HEK293 (cell line): Measurements from ENCODE around the gene PLEKHA6.
A peak's percentile ranks its signal among the peaks of the same experiment; 100 is the strongest.

ENCODE experiments used
- CTCF ChIA-PET: fragments of 350-600 bp; formaldehyde crosslinking; extraction: SDS; loops from one replicate; lab custom pipeline; 2021; ENCODE audit warnings: antibody characterized with exemption; lab: Yijun Ruan, JAX
- POLR2A ChIA-PET: fragments of 300-600 bp; formaldehyde crosslinking; extraction: SDS; loops from one replicate; lab custom pipeline; 2020; ENCODE audit warnings: antibody characterized with exemption, inconsistent platforms; lab: Yijun Ruan, JAX
- H3K27ac ChIP-seq: fragments of 200-500 bp; sonication (Bioruptor generic); 2 replicates; pipeline ENCODE4 v1.5.1; 2014; ENCODE audit warnings: low read depth, low read length, control low read depth, inconsistent platforms; ENCODE audit errors: extremely low read depth
- H3K36me3 ChIP-seq, 2 experiments: fragments of 200-500 bp in 1 of 2; sonication (Bioruptor generic) in 1 of 2; 1 replicate in 1 of 2; 2 replicates in 1 of 2; pipeline ENCODE4 v1.5.1; 2014 to 2017; ENCODE audit warnings: inconsistent platforms in 2 of 2, low read length in 2 of 2; ENCODE audit not compliant: control insufficient read depth in 2 of 2, insufficient read depth in 1 of 2
- H3K4me1 ChIP-seq: fragments of 200-500 bp; sonication (Bioruptor generic); 2 replicates; pipeline ENCODE4 v1.5.1; 2014; ENCODE audit warnings: mild to moderate bottlenecking, low read length, inconsistent platforms; ENCODE audit not compliant: control insufficient read depth, insufficient read depth
- H3K4me3 ChIP-seq: 2 replicates; pipeline ENCODE4 v1.5.1; 2011; ENCODE audit warnings: low read depth, mild to moderate bottlenecking, control low read depth, low read length, moderate library complexity
- H3K9me3 ChIP-seq: fragments of 200-500 bp; sonication (Bioruptor generic); 2 replicates; pipeline ENCODE4 v1.5.1; 2014; ENCODE audit warnings: low read depth, low read length, inconsistent platforms; ENCODE audit not compliant: control insufficient read depth, insufficient read depth
- ATF2 ChIP-seq: fragments of 450-650 bp; formaldehyde crosslinking; IDR thresholded peaks from 2 replicates; pipeline ENCODE4 v1.5.1; 2016; ENCODE audit warnings: missing biosample characterization, missing genetic modification characterization, low read depth
- HOXC10 ChIP-seq: sonication (generic); formaldehyde crosslinking; IDR thresholded peaks from 2 replicates; pipeline ENCODE4 v1.8.1; 2023; ENCODE audit warnings: mild to moderate bottlenecking, missing genetic modification reagents
- KLF10 ChIP-seq: fragments of 450-650 bp; IDR thresholded peaks from 2 replicates; pipeline ENCODE4 v1.5.1; 2018; ENCODE audit warnings: missing biosample characterization, mild to moderate bottlenecking, missing genetic modification characterization
- MEIS1 ChIP-seq: sonication (generic); formaldehyde crosslinking; IDR thresholded peaks from 2 replicates; pipeline ENCODE4 v1.8.1; 2022; ENCODE audit warnings: missing genetic modification reagents, mild to moderate bottlenecking, borderline replicate concordance
- SCRT1 ChIP-seq: fragments of 450-650 bp; formaldehyde crosslinking; IDR thresholded peaks from 2 replicates; pipeline ENCODE4 v1.5.1; 2016; ENCODE audit warnings: missing biosample characterization, missing genetic modification characterization, borderline replicate concordance
- SCRT2 ChIP-seq: fragments of 450-650 bp; formaldehyde crosslinking; IDR thresholded peaks from 2 replicates; pipeline ENCODE4 v1.5.1; 2016; ENCODE audit warnings: missing biosample characterization, missing genetic modification characterization
- SP7 ChIP-seq: fragments of 450-650 bp; formaldehyde crosslinking; IDR thresholded peaks from 2 replicates; pipeline ENCODE4 v1.5.1; 2016; ENCODE audit warnings: missing biosample characterization, missing genetic modification characterization
- YY2 ChIP-seq: fragments of 450-650 bp; formaldehyde crosslinking; IDR thresholded peaks from 2 replicates; pipeline ENCODE4 v1.5.1; 2016; ENCODE audit warnings: missing biosample characterization, missing genetic modification characterization
- ZFP3 ChIP-seq: fragments of 450-650 bp; formaldehyde crosslinking; IDR thresholded peaks from 2 replicates; pipeline ENCODE4 v1.5.1; 2016; ENCODE audit warnings: low read depth, missing biosample characterization, missing genetic modification characterization
- ZIC2 ChIP-seq: fragments of 450-650 bp; formaldehyde crosslinking; IDR thresholded peaks from 2 replicates; pipeline ENCODE4 v1.5.1; 2016; ENCODE audit warnings: missing biosample characterization, missing genetic modification characterization
- ZNF184 ChIP-seq: fragments of 450-650 bp; IDR thresholded peaks from 2 replicates; pipeline ENCODE4 v1.5.1; 2018; ENCODE audit warnings: missing biosample characterization, mild to moderate bottlenecking, missing genetic modification characterization
- ZNF280C ChIP-seq: fragments of 450-650 bp; formaldehyde crosslinking; IDR thresholded peaks from 2 replicates; pipeline ENCODE4 v1.5.1; 2016; ENCODE audit warnings: missing biosample characterization, missing genetic modification characterization
- ZNF324 ChIP-seq: fragments of 450-650 bp; formaldehyde crosslinking; IDR thresholded peaks from 2 replicates; pipeline ENCODE4 v1.5.1; 2016; ENCODE audit warnings: missing biosample characterization, missing genetic modification characterization
- ZNF341 ChIP-seq: fragments of 450-650 bp; formaldehyde crosslinking; IDR thresholded peaks from 2 replicates; pipeline ENCODE4; 2016; ENCODE audit warnings: low read depth, missing biosample characterization, missing genetic modification characterization
- ZNF350 ChIP-seq: fragments of 450-650 bp; formaldehyde crosslinking; IDR thresholded peaks from 2 replicates; pipeline ENCODE4 v1.5.0; 2017; ENCODE audit warnings: missing biosample characterization, mild to moderate bottlenecking, missing genetic modification characterization
- ZNF404 ChIP-seq: fragments of 450-650 bp; formaldehyde crosslinking; IDR thresholded peaks from 2 replicates; pipeline ENCODE4 v1.5.1; 2017; ENCODE audit warnings: missing biosample characterization, missing genetic modification characterization
- ZNF513 ChIP-seq: fragments of 450-650 bp; IDR thresholded peaks from 2 replicates; pipeline ENCODE4 v1.5.1; 2018; ENCODE audit warnings: missing biosample characterization, missing genetic modification characterization
- ZNF548 ChIP-seq: fragments of 450-650 bp; formaldehyde crosslinking; IDR thresholded peaks from 2 replicates; pipeline ENCODE4 v1.5.1; 2016; ENCODE audit warnings: missing biosample characterization, missing genetic modification characterization
- ZNF585B ChIP-seq: fragments of 450-650 bp; formaldehyde crosslinking; IDR thresholded peaks from 2 replicates; pipeline ENCODE4 v1.5.1; 2016; ENCODE audit warnings: missing biosample characterization, missing genetic modification characterization
- ZNF610 ChIP-seq: fragments of 450-650 bp; formaldehyde crosslinking; IDR thresholded peaks from 2 replicates; pipeline ENCODE4 v1.5.1; 2016; ENCODE audit warnings: missing biosample characterization, missing genetic modification characterization, borderline replicate concordance
- ZNF677 ChIP-seq: fragments of 450-650 bp; IDR thresholded peaks from 2 replicates; pipeline ENCODE4 v1.5.0; 2018; ENCODE audit warnings: missing biosample characterization, mild to moderate bottlenecking, missing genetic modification characterization, moderate library complexity
- ZNF785 ChIP-seq: fragments of 450-650 bp; formaldehyde crosslinking; IDR thresholded peaks from 2 replicates; pipeline ENCODE4 v1.5.1; 2016; ENCODE audit warnings: missing biosample characterization, missing genetic modification characterization
- ZSCAN23 ChIP-seq: fragments of 450-650 bp; formaldehyde crosslinking; IDR thresholded peaks from 2 replicates; pipeline ENCODE4 v1.5.1; 2016; ENCODE audit warnings: missing biosample characterization, missing genetic modification characterization
- ZSCAN30 ChIP-seq: fragments of 450-650 bp; IDR thresholded peaks from 2 replicates; pipeline ENCODE4 v1.5.1; 2018; ENCODE audit warnings: missing biosample characterization, mild to moderate bottlenecking, missing genetic modification characterization, moderate library complexity
- ZSCAN4 ChIP-seq: fragments of 450-650 bp; formaldehyde crosslinking; IDR thresholded peaks from 2 replicates; pipeline ENCODE4 v1.5.1; 2017; ENCODE audit warnings: missing biosample characterization, missing genetic modification characterization

Gene PLEKHA6

GRCh38 chr1:204177133-204177532, 182.6 kb downstream of the PLEKHA6 start (continued):
- 0 out of 2 replicates have a peak, but pooled peaks have one; percentile 29 for TF ChIP-seq ATF2 (tag by site-specific recombination)

GRCh38 chr1:204176049-204176448, 183.7 kb downstream of the PLEKHA6 start:
- Histone ChIP-seq H3K27ac (no peak overlapping the region), H3K4me1 (no peaks in the 10 kb centered on the region), H3K4me3 (no peak overlapping the region), H3K9me3 (no peaks in the 10 kb centered on the region), H3K36me3 (no peaks in the 10 kb centered on the region)
- ChIA-PET POLR2A (no interaction called here), CTCF (interaction anchor here (1.0 to 6.8 kb wide), 4 partner anchors 13 to 188 kb away, joined by 3 to 43 read pairs (median 8); no protein-coding TSS in a partner anchor)
- TF ChIP-seq ZNF785, result no peak
- TF ChIP-seq ZNF324 (tag by site-specific recombination), result no peak
- no peak for TF ChIP-seq KLF10 (tag by site-specific recombination)
- no peak for TF ChIP-seq HOXC10
- TF ChIP-seq SP7 (tag by site-specific recombination), result no peak
- no peak for TF ChIP-seq ZSCAN30 (tag by site-specific recombination)

- Histone ChIP-seq H3K4me1 (no peaks in the 10 kb centered on the region), H3K9me3 (no peaks in the 10 kb centered on the region), H3K4me3 (no peak overlapping the region), H3K36me3 (no peaks in the 10 kb centered on the region), H3K27ac (no peak overlapping the region)
- ChIA-PET CTCF (interaction anchor here (0.6 to 6.8 kb wide), 4 partner anchors 12 to 514 kb away, joined by 3 to 43 read pairs (median 6); no protein-coding TSS in a partner anchor), POLR2A (no interaction called here)
- TF ChIP-seq ZSCAN23 (no peak), SCRT2 (peak; percentile 74; the same call in 1 of the 2 replicates), SCRT1 (peak; percentile 57; the same call in 1 of the 2 replicates)
Measured at GRCh38 chr1:204174958-204175357, 184.8 kb downstream of the PLEKHA6 start.

- Histone ChIP-seq H3K36me3 (no peaks in the 10 kb centered on the region), H3K9me3 (no peaks in the 10 kb centered on the region), H3K4me1 (no peaks in the 10 kb centered on the region), H3K27ac (no peak overlapping the region), H3K4me3 (no peak overlapping the region)
- CTCF ChIA-PET, result interaction anchor here (0.7 to 14.1 kb wide), 8 partner anchors 10 to 634 kb away, joined by 3 to 178 read pairs (median 3); partner anchors contain the start of gene PLEKHA6
- POLR2A ChIA-PET, result no interaction called here
- TF ChIP-seq ZNF341 (no peak), ZNF513 (tag by site-specific recombination) (no peak), ZFP3 (tag by site-specific recombination) (no peak), ZIC2 (tag by site-specific recombination) (no peak), ZNF548 (tag by site-specific recombination) (no peak), ZNF280C (tag by site-specific recombination) (no peak), ZNF610 (no peak), MEIS1 (CRISPR knock-in tag) (no peak), ZNF404 (no peak), YY2 (tag by site-specific recombination) (no peak), ZSCAN4 (tag by site-specific recombination) (no peak), ZNF350 (tag by site-specific recombination) (no peak), ZNF585B (no peak), ZNF184 (no peak), ZNF677 (tag by site-specific recombination) (no peak)
Measured at GRCh38 chr1:204172404-204173029, 187.2 kb downstream of the PLEKHA6 start.
